SK-N-MC (cell line): ENCODE measurements around the gene CCDC66.

ENCODE experiments used
- EZH2 ChIP-seq: fragments of 200-600 bp; sonication (generic); IDR thresholded peaks from one replicate; pipeline ENCODE4 v1.6.1; 2017; ENCODE audit warnings: antibody characterized with exemption
- POLR2AphosphoS5 ChIP-seq: IDR thresholded peaks from 2 replicates; pipeline ENCODE4 v1.6.1; 2012; ENCODE audit warnings: mild to moderate bottlenecking, low read depth, low read length, borderline replicate concordance

- TF ChIP-seq EZH2 (no peak), POLR2AphosphoS5 (no peak)
Measured at GRCh38 chr3:56633602-56634535, 76.9 kb downstream of the CCDC66 start.
